ENCODE results near the gene CHST11. TPM values are rescaled to one million over a fixed set of nuclear protein-coding genes. Genes with fewer than 3 reads are reported as not detected.

CHST11 gene
- polyA plus RNA-seq, 1 donor (not counting 4 experiments of a cell fraction or from before 2014, with no cell fraction given) = 11.9 TPM

GRCh38 chr12:104602406-104602805 lies 145.7 kb downstream of the CHST11 start:
- Histone ChIP-seq H3K27ac (ENCODE audit: control insufficient read depth, insufficient read depth, low read length) (no peak overlapping the region), H2AFZ (ENCODE audit: control insufficient read depth, low read length) (no peak overlapping the region), H3K27me3 (ENCODE audit: control insufficient read depth, extremely low read depth, insufficient read depth, low read length) (no peaks in the 10 kb centered on the region), H3K4me2 (ENCODE audit: control insufficient read depth, extremely low read depth, insufficient read depth, low read depth, low read length) (peak overlapping the region; percentile 72), H3K9me1 (ENCODE audit: control insufficient read depth, extremely low read depth, insufficient read depth, low read length) (no peaks in the 10 kb centered on the region), H3K4me3 (ENCODE audit: control insufficient read depth in 2 of 3, extremely low read depth in 1 of 3, insufficient read depth in 2 of 3, low read depth in 1 of 3, low read length in 3 of 3) (no peak overlapping the region), H3K4me1 (ENCODE audit: control insufficient read depth, extremely low read depth, insufficient read depth, low read length) (peaks cover 25% of the 10 kb centered on the region), H3K79me2 (ENCODE audit: control insufficient read depth, insufficient read depth, low read length) (peaks cover 9% of the 10 kb centered on the region), H3K36me3 (ENCODE audit: control insufficient read depth in 2 of 2, extremely low read depth in 1 of 2, insufficient read depth in 2 of 2, low read length in 2 of 2) (no peaks in the 10 kb centered on the region), H3K9me3 (ENCODE audit: control insufficient read depth, low read depth, low read length) (no peaks in the 10 kb centered on the region), H3K9ac (ENCODE audit: control insufficient read depth, extremely low read depth, insufficient read depth, low read length) (no peak overlapping the region), H4K20me1 (ENCODE audit: control insufficient read depth, extremely low read depth, insufficient read depth, low read length) (no peaks in the 10 kb centered on the region)
- dilution Hi-C loops (cut with MboI; ENCODE audit: extremely low pct_ligation_motif_present, low sequenced_read_pairs) = no loop called here
- FAIRE-seq (no peak), DNase-seq (ENCODE audit: low read depth, low spot score) (no peak)
- no peak for TF ChIP-seq CTCF (optimal IDR thresholded peaks at IDR 0.05 in 1 of 3, IDR thresholded peaks at IDR 0.05 in 1 of 3, conservative IDR thresholded peaks at IDR 0.05 in 1 of 3; ENCODE audit: extremely low read depth in 1 of 3, insufficient read depth in 2 of 3, low read length in 3 of 3)
- TF ChIP-seq EZH2 (IDR thresholded peaks at IDR 0.05; ENCODE audit: low read length) = no peak

GRCh38 chr12:104602896-104603295 lies 146.1 kb downstream of the CHST11 start:
- H3K36me3 ChIP-seq (ENCODE audit: control insufficient read depth in 2 of 2, extremely low read depth in 1 of 2, insufficient read depth in 2 of 2, low read length in 2 of 2) = no peaks in the 10 kb centered on the region
- H3K4me2 ChIP-seq (ENCODE audit: control insufficient read depth, extremely low read depth, insufficient read depth, low read depth, low read length) = peak overlapping the region; percentile 72
- peak overlapping the region; percentile 85 for H3K27ac ChIP-seq (ENCODE audit: control insufficient read depth, insufficient read depth, low read length)
- H3K9ac ChIP-seq (ENCODE audit: control insufficient read depth, extremely low read depth, insufficient read depth, low read length) = peak overlapping the region; percentile 20
- peak; percentile 61 for FAIRE-seq
- H4K20me1 ChIP-seq (ENCODE audit: control insufficient read depth, extremely low read depth, insufficient read depth, low read length) = no peaks in the 10 kb centered on the region
- peaks cover 7% of the 10 kb centered on the region for H3K79me2 ChIP-seq (ENCODE audit: control insufficient read depth, insufficient read depth, low read length)
- no peak overlapping the region for H3K4me3 ChIP-seq (ENCODE audit: control insufficient read depth in 2 of 3, extremely low read depth in 1 of 3, insufficient read depth in 2 of 3, low read depth in 1 of 3, low read length in 3 of 3)
- no peaks in the 10 kb centered on the region for H3K9me1 ChIP-seq (ENCODE audit: control insufficient read depth, extremely low read depth, insufficient read depth, low read length)
- peak; percentile 96 for DNase-seq (ENCODE audit: low read depth, low spot score)
- dilution Hi-C loops (cut with MboI; ENCODE audit: extremely low pct_ligation_motif_present, low sequenced_read_pairs) = no loop called here
- no peaks in the 10 kb centered on the region for H3K27me3 ChIP-seq (ENCODE audit: control insufficient read depth, extremely low read depth, insufficient read depth, low read length)
- peaks cover 25% of the 10 kb centered on the region for H3K4me1 ChIP-seq (ENCODE audit: control insufficient read depth, extremely low read depth, insufficient read depth, low read length)
- H3K9me3 ChIP-seq (ENCODE audit: control insufficient read depth, low read depth, low read length) = no peaks in the 10 kb centered on the region
- no peak overlapping the region for H2AFZ ChIP-seq (ENCODE audit: control insufficient read depth, low read length)
- no peak for TF ChIP-seq EZH2 (IDR thresholded peaks at IDR 0.05; ENCODE audit: low read length)
- no peak for TF ChIP-seq CTCF (optimal IDR thresholded peaks at IDR 0.05 in 1 of 3, IDR thresholded peaks at IDR 0.05 in 1 of 3, conservative IDR thresholded peaks at IDR 0.05 in 1 of 3; ENCODE audit: extremely low read depth in 1 of 3, insufficient read depth in 2 of 3, low read length in 3 of 3)
